ENCODE data around the gene MSH5.

DNA sequence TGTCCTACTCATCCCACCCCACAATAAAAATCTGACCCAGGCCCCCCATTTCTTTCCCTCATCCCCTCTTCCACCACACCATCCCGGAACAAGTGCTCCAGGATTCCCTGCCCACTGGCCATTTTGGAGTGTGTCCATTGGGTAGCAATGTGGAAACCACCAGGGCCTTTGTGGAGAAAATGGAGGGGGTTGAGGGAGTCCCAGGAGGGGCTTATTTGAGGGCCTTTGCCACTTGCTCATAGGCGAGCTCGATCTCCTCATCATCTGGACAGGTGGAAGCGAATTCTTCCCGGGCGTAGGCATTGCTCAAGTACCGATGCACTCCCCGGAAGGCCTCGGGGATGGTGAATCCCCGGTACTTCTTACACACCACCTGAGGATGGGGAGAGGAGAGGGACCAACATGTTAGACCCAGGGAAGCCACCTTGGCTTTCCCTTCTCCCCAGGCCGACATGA, 9.1 kb upstream of the MSH5 start:
- TF ChIP-seq CTCF (IDR thresholded peaks at IDR 0.05) = no peak
- no peak for TF ChIP-seq ZFX (IDR thresholded peaks at IDR 0.05; ENCODE audit: borderline replicate concordance)
